Right renal pelvis (tissue), 4 donors: ENCODE data around the gene RPRD2. TPM values are rescaled to one million over a fixed set of nuclear protein-coding genes. Genes with fewer than 3 reads are reported as not detected.

Source experiments
- DNase-seq, 4 donors: peaks; one replicate each; pipeline ENCODE4 v3.0.0-alpha.2; 2013; ENCODE audit warnings: low read depth in 4 of 4, low spot score in 3 of 4, missing footprints in 1 of 4
- polyA plus RNA-seq, 4 donors: library from polyadenylated mRNA; unstranded; fragments of 120-200 nt; gene quantifications; one replicate each; pipeline ENCODE4 v1.2.1, GENCODE V29; 2013; ENCODE audit not compliant: insufficient read length in 4 of 4

The RPRD2 gene
- polyA plus RNA-seq, 4 donors = 50.0 to 57.7 (median 54.8) TPM

DNA sequence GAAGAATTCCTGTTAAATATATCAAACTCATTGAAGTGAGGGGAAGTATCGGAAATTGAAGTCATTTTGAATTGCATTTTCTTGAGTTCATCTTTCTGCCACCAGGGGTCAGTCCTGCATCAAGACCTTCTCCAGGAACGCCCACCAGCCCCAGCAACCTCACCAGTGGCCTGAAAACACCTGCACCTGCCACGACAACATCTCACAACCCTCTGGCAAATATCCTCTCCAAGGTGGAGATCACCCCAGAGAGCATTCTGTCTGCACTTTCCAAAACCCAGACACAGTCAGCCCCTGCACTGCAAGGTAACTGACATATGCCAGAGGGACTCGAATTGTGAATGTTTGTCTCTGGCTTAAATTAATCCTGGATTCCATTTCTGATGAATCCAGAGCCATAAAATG lies 100.5 kb downstream of the RPRD2 start:
- DNase-seq = peak in 3 of 4 donors; percentile 42 to 50 (median 50)

DNA sequence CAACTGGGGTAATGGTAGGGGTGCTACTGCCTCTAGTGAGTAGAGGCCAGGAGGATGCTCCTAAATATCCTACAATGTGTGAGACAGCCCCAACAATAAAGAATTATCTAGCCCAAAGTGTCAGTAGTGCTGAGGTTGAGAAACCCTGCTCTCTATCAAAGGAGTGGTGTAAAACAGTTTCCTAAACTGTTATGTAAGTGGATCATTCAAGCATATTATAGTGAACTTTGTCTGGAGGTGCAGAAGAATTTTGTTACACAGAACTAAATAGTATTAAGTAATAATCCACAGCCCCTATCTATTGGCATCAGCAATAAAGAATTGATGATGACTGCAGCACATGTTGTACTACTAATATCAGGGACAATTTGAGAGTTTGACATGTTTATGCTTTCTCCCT lies 103.0 kb downstream of the RPRD2 start:
- no peak for DNase-seq

DNA sequence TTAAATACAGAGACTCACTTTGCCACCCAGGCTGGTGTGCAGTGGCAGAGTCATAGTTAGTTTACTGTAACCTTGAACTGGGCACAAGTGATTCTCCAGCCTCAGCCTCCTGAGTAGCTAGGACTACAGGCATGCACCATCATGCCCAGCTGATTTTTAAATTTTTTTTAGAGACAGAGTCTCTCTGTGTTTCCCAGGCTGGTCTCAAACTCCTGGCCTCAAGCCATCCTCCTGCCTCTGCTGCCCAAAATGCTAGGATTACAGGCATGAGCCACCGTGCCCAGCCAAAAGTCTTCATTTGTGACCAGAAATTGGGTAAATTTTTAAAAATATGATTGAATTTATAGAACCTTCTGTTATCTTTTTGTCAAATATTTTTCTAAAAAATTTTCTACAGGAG lies 105.3 kb downstream of the RPRD2 start:
- no peak for DNase-seq

DNA sequence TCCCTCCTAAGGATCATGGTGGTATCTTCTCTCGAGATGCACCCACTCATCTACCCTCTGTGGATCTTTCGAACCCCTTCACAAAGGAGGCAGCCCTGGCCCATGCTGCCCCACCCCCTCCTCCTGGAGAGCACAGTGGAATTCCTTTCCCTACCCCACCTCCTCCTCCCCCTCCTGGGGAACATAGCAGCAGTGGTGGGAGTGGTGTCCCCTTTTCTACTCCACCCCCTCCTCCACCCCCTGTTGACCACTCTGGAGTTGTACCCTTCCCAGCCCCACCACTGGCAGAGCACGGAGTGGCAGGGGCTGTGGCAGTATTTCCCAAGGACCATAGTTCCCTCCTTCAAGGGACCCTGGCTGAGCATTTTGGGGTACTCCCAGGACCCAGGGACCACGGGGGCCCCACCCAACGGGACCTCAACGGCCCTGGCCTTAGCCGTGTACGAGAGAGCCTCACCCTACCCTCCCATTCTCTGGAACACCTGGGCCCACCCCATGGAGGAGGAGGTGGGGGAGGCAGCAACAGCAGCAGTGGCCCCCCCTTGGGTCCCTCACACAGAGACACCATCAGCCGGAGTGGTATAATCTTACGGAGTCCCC lies 108.8 kb downstream of the RPRD2 start:
- no peak for DNase-seq

DNA sequence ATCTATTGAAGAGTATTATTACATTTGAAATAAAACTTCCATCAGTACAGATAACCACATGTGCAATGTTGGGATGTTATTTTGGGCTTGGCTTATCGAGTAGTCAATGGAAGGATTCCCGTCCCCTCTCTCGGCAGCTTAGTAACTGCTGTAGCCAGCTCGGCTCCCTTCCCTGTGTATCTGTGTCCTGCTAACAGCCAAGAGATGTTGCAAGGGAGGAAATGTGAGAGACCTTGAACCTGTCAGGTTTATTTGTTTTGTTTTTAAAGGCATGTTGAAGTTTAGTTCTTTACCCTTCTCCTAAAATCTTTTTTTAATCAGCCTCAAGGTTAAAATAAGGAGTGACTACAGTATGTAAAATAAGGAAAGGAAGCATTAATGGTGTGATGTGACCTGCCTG lies 109.7 kb downstream of the RPRD2 start:
- no peak for DNase-seq

DNA sequence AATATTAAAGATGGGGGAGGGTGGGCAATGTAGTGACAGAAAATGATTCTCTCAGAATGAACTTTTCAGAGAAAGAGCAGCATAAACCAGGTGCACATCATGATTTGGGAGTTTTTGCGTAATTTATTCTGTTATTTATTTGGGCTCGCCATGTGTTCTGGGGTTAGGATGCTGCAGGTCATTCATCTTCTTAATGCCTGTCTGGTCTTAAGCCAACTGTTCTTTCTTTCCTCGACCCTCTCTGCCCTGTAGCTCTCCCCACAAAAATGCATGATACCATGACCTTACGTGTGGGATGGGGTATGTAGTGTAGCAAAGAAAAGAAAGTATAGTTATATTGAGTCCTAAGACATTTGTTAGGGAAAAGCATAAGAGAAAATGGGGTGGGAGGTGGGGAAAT lies 110.9 kb downstream of the RPRD2 start:
- DNase-seq = no peak

DNA sequence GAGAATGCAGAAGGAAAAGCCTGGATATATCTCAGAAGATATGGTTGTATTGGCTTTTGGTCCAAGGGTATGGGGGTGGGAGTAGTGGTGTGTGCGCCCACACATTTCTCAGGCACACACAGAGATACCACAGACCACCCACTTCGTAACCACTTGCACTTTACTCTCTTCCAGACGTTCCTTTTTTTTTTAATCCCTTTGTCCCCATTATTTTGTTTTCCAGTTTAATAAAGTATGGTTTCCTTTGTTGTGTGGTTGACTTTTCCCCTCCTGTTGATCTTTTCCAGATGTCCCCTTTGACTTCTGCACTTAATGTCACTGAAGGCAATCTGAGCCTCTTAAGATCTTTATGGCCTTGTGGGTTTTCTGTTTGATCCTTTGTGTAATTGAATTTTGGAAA lies 112.8 kb downstream of the RPRD2 start:
- no peak for DNase-seq

DNA sequence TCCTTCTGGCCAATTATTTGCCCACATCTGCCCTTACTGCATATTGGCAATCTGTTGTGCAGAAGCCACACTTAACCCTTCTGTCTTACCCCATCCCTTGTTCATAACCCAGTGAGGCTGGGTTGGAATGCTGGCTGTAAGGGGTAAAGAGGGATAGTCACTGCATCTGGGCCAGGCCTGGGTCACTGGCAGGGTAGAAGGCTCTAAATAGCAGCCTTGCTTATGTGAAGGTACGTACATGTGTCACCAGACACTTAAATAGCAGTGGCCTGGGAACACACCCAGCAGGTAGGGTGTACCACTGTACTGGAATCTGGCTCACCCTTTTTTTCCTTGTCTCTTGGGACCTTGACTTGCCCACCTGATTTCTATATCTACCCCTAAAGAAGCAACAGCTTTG lies 113.4 kb downstream of the RPRD2 start:
- no peak for DNase-seq

DNA sequence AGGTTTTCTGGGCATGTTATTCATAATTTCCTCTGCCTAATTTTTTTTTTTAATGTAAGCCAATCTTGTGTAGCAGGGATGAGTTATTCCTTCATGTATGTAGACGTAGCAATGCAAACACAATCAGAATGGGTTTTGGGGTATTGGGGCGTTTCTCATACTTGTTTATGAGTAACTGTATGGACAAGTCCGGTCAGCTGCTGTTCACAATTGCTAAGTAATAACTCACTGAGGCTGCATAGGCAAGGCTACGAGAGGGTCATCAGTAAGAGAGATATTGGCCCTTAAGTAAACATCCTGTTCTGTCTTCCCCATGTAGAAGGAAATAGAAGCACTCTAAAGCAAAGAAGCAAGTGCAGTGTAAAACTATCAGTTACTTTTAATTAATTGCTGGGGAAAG lies 113.8 kb downstream of the RPRD2 start:
- DNase-seq = no peak

DNA sequence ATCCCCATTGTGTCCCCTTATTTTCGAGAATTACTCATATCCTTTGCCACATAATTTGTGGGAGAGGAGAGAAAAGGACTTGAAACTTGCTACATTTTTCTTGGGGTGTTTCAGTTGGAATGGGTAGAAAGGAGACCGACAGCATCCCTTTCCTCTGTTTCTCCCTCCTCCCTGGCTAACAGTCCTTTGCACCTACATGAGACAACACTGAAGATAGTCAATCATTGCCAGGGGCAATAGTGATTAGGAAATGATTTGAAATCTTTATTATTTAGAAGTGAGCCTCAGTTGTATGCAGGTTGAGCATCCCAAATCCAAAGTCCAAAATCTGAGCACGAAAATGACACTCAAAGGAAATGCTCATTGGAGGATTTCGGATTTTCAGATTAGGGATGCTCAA lies 115.4 kb downstream of the RPRD2 start:
- DNase-seq = no peak

DNA sequence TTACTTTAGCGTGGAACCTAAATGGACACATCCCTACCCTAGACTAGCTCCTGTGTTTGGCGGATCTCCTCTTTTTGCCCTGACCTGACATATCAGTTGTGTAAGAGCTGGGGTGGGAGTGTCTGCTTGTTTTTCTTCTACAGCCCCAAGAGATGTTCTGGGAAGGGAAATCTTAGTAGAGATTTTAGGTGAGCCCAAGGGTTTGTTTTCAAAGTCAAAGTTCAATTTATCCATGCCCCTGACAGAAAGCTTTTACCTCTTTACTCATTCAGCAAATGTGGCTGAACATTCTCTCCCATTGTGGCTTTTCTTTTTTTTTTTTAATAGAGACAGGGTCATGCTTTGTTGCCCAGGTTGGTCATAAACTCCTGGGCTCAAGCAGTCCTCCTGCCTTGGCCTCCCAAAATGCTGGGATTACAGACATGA lies 116.0 kb downstream of the RPRD2 start:
- DNase-seq = no peak

DNA sequence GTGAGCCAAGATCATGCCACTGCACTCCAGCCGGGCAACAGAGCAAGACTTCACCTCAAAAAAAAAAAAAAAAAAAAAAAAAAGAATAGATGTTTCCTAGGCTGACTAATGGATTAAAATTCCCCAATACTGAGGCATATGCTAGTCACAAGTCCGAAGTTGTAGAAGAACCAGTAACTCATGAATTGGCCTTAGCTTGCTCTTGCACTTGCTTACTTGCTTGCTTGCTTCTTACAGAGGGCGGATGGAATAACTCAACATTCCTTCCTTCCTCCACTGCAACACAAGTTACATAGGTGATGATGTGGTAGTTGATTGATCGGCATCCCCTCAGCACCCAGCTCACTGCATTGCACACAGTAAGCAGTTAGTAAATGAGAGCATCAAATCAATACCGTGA lies 120.5 kb downstream of the RPRD2 start:
- DNase-seq = no peak

DNA sequence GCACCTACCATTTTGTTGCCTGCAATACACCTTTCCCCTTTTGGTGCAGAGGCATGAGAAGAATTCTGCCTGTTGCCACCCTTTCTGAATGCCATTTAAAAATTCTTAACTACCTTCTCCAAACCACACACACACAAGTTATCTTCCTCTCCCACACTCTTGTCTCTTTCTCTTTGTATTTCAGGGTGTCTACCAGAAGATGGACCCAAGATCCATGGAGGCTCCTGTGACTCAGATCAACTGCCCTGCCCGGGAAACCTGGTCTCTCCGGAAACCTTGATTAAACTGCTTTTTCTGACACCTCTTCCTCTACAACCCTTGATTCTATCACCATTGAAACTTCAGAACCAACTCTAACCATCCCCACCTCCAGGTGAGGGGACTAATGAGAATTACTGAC lies 120.9 kb downstream of the RPRD2 start:
- no peak for DNase-seq

DNA sequence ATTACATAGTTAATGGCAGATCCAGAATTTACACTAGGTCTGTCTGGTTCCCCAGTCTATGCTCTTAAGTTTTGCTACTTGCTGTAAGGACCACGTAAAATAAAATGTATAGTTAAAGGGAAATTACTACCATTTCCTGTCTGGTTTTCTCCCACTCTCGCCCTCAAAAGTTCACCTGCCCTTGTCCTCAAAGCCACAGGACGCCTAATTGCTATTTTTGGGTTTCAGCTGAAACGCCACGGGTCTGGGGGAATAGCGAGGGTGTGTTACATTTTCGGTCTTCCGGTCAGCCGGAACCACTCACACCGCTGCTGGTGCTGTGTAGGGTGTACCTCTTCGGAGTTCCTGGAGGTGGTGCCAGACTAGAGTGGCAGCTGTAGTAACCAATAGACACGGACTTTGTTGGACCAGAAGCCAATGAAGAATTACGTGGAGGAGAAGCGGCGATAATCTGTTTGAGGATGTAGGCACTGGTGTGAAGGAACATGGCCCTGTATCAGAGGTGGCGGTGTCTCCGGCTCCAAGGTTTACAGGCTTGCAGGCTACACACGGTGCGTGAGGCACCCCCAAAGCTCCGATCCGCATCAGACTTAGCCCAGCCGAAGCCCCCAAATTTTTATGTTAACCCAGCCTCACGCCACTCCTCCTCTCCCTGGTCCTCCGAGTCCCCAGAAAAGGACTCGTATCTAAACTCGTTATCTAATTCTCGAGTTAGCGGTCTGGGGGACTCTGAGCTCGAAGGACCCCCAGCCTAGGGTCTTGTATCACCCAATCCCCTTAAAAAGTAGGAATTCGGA lies 123.2 kb downstream of the RPRD2 start, which contains the start of gene TARS2:
TARS2 (plus strand) TSS at position 454 of the 797 bp plus-strand sequence; CDS start at position 486, 32 bp downstream.
- DNase-seq = peak; percentile 94 to 97 (median 96)

DNA sequence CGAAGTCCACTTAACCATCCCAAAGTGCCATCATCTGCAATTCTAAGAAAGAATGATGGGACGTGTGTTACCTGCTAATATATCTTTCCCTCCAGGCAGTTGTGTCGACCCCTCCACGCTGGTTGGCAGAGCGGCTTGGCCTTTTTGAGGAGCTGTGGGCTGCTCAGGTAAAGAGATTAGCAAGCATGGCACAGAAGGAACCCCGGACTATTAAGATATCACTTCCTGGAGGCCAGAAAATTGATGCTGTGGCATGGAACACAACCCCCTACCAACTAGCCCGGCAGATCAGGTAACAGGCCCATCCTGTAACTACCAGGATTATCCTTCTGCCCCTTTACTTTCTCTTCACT lies 123.8 kb downstream of the RPRD2 start:
- no peak for DNase-seq

DNA sequence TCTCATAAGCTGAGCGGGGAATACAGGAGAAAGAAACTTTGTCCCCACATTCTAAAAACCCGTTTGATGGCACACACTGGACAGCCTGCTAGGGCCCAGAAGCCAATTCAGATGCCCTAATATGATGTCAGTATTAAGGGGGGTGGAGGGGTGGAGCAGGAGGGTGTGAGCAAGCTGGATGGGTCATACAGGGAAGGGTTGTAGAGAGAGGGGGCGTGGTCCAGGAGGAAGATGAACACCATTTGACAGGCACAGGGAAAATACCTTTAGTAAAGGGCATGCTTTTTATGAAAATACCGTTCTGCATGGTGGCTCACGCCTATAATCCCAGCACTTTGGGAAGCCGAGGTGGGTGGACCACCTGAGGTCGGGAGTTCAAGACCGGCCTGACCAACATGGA lies 129.2 kb downstream of the RPRD2 start:
- DNase-seq = no peak

DNA sequence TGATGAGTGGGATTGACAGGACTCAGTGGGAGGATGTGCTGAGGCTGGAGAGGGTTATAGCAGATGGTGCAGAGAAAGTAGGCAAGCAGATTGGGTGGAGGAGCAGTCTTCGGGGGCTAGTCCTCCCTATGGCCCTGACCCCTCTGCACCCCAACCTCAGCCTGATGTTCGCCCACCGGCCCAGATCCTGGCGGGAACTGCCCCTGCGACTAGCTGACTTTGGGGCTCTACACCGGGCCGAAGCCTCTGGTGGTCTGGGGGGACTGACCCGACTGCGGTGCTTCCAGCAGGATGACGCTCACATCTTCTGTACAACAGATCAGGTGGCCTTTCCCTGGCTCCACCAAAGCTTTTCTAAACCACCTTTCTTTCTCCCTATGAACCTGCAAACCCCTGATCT lies 134.4 kb downstream of the RPRD2 start:
- no peak for DNase-seq

DNA sequence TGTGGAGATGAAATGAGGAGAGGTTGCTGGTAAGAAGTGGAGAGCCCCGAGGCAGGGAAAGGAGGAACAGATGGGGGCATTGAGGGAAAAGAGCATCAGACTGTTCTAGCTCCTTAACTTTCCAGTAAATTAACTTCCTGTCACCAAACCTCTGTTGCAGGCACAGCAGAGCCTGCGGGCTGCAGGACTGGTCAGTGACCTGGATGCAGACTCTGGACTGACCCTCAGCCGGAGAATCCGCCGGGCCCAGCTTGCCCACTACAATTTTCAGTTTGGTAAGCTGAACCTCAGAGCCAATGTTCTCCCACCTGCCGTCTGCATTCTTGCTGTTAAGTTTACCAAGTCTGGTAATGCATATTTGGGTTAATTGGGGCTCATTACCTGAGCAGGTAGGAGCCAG lies 141.5 kb downstream of the RPRD2 start:
- no peak for DNase-seq

DNA sequence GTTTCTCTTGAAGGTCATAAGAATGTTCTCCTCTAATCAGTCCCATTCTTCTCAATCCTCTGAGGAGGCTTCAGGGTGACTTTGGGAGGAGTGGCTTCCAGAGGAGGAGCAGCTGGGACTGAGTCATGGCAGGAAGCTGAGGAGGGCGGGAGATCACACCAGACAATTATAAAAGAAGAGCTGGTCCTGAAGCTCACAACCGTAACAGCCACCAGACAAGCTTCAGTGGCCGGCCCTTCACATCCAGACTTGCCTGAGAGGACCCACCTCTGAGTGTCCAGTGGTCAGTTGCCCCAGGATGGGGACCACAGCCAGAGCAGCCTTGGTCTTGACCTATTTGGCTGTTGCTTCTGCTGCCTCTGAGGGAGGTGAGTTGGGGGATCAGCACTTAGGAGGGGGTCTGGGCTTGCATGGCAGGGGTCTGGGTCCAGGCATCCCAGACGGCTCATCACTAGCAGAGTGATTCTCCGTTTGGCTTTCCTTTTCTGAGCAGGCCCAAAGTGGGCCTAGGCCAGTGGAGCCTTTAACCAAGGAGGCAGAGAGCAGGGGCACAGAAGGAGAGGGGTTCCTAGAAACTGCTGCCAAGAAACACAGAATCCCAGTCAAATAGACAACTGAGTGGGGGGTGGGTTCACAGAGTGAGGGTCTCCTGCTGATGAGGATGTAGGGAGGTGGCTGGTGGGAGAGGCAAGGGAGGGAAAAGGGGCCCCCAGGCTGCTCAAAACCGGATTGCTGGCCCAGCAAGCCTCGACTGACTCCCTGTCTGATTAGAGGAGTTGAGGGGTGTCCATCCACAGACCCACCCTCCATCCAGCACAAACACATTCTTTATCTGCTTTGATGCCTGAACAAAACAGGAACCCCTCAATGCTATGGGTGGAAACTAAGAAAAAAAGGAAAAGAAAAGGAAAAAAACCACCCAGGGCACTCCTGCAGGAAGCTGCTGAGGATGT lies 144.2 kb downstream of the RPRD2 start, which contains the start of gene ECM1:
ECM1 (plus strand) TSS at position 198 of the 953 bp plus-strand sequence; CDS start at position 299, 101 bp downstream.
- DNase-seq = no peak

DNA sequence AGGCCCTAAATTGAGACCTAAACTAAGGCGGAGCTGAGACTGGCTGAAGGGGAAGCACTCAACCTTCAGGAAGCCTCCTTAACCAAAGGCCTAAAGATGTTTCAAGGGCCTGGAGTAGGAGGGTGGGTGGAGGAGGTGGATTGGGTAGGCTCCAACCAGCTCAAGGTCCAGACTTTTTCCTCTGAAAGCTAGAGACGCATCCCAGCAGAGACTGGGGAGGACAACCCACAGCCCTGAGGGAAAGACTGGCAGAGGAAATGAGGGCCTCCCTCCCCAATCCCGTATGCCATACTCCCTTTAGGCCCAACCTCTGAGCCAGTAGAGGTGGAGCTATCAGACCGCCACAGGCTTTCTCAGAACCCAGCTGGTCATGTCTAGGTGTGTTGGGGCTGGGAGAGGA lies 145.0 kb downstream of the RPRD2 start:
- DNase-seq = no peak

DNA sequence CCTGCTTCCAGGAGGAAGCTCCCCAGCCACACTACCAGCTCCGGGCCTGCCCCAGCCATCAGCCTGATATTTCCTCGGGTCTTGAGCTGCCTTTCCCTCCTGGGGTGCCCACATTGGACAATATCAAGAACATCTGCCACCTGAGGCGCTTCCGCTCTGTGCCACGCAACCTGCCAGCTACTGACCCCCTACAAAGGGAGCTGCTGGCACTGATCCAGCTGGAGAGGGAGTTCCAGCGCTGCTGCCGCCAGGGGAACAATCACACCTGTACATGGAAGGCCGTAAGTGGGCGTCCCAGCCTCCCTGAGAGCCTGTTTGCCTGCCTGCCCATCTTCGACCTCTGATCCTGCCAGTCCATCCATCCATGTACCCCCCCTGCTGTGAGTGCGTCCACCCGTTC lies 147.6 kb downstream of the RPRD2 start:
- DNase-seq = no peak
